Fibroblast of skin of right biceps (primary cell): ENCODE measurements around the gene COMMD3.
"Not testable (repeated sequence)": the region's sequence is repeated elsewhere in the genome, so short reads cannot be mapped to it uniquely, and the experiment has no call there.

ENCODE experiments used
- DNase-seq: peaks from one replicate; pipeline ENCODE4 v3.0.0-alpha.2; 2013

COMMD3 gene

DNA sequence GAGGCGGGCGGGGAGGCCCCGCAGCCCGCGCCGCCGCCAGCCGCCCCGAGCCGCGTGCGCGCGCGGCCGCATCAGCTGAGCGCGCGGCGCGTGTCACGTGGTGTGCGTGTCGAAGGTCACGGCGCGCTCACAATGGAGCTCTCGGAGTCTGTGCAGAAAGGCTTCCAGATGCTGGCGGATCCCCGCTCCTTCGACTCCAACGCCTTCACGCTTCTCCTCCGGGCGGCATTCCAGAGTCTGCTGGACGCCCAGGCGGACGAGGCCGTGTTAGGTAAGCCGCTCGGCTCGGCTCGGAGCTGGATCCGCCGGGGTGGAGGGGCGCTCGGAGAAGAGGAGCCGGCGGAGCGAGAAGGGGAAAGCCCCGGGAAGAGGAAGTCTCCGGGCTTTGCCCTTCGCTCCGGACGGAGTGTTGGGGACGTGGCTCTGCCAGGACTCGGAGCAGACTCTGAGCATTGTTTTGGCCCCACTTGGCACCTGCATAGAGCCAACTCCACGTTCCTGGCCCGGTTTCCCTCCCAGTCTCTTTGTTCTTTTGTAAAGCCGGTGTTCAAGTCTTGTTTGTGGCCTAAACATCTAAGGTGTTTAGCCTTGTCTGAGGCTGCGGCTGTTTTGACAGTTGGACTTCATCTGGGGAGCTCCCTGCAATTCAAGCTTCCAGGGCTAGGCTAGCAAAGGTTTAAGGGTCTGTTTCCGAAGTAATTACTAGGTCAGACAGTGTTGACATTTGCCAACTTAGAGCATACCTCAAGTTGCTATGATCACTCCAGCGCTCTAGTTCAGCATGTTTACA lies at the start of gene COMMD3:
Gene COMMD3, plus strand, starts transcription at position 103 of the 790 bp plus-strand sequence. Its CDS starts 30 bp downstream, at position 133.
- DNase-seq: peak; percentile 89

- no peak for DNase-seq
These were observed 47.7 kb upstream of the COMMD3 start for GRCh38 chr10:22268503-22268902.

- no peak for DNase-seq
These were observed 44.4 kb upstream of the COMMD3 start for GRCh38 chr10:22271786-22272185.

GRCh38 chr10:22278441-22278782 lies 37.8 kb upstream of the COMMD3 start:
- no peak for DNase-seq

GRCh38 chr10:22280078-22280477 lies 36.1 kb upstream of the COMMD3 start:
- DNase-seq: no peak

- no peak for DNase-seq
These were observed 31.1 kb upstream of the COMMD3 start for GRCh38 chr10:22285130-22285529.

DNA sequence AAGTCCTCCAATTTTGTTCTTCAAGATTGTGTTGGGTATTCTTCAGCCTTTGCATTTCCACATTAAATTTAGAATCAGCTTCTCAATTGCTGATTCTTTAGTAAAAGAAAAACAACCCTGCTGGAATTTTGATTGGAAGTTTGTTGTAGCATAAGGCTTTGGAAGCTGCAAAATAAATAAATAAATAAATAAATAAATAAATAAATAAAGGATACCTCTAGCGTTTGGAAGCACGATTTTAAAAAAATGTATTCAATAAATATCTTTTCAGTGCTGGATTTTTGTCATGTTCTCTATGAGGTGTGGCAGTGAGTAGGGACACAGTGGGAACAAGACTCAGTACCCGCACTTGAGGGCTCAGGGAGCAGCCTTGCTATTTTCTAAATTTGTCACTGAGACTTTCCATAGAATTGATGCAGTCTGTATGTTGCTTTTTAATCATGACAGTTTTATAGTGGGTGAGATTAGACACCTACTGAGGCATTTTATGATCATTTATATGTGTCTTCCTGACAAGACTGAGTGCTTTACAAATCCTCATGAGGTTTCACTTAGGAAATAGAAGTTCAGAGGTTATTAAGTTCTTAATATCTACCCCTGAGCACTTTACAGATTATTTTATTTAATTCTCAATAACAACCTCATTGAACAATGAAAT lies 22.3 kb upstream of the COMMD3 start:
- no peak for DNase-seq

DNA sequence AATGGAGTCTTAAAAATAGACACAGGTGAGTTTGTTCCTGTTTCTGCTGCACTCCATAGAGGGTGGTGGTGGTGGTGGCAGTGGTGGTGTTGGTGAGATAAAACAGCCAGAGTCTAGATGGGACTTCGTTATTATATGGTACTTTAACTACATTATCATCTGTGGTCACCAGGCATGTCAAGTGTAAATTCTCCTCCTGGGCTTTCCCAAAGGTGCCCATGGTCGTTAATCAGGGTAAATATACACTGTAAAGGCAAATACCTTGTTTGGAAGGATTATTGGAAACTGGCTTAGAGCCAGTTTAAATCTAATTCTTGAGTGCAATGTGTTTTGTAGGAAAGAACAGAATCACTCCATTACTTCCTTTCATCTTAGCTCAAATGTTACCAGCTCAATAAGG lies 21.5 kb upstream of the COMMD3 start:
- DNase-seq: no peak

GRCh38 chr10:22301193-22301592 lies 15.0 kb upstream of the COMMD3 start:
- no peak for DNase-seq

- no peak for DNase-seq
These were observed 12.7 kb upstream of the COMMD3 start for GRCh38 chr10:22303461-22303860.

- peak; percentile 57 for DNase-seq
These were observed 10.5 kb upstream of the COMMD3 start for GRCh38 chr10:22305721-22306120.

- DNase-seq: peak; percentile 71
These were observed 7.8 kb upstream of the COMMD3 start for GRCh38 chr10:22308390-22308789.

- DNase-seq: no peak
These were observed 6.8 kb upstream of the COMMD3 start for GRCh38 chr10:22309180-22310000.

DNA sequence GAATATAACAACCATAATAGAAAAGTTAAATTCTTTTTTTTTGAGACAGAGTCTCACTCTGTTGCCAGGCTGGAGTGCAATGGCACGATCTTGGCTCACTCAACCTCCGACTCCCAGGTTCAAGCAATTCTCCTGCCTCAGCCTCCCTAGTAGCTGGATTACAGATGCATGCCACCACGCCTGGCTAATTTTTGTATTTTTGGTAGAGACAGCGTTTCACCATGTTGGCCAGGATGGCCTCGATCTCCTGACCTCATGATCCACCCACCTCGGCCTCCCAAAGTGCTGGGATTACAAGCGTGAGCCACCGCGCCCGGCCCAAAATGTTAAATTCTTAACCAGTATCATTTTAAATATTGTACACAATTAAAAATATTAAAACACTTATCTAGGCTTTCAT lies 6.2 kb upstream of the COMMD3 start:
- DNase-seq: not testable (repeated sequence)

DNA sequence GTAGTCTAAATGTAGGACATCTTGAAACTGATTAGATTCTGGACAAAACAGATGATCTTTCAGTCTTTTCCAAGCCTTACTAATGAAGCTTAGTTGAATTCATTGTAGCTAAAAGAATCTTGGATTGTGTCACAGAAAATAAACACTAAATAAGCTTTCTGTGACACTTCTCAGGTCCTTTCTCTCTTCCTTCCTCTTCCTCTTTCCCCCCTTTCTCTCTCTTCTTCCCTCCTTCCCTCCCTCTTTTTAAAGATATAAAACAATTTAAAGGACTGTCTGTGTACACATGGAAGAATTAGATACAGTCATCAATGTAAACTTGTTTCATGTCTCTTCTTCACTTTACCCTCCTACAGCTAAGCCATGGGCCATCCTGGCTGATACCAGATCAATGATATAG lies 5.3 kb upstream of the COMMD3 start:
- DNase-seq: no peak

DNA sequence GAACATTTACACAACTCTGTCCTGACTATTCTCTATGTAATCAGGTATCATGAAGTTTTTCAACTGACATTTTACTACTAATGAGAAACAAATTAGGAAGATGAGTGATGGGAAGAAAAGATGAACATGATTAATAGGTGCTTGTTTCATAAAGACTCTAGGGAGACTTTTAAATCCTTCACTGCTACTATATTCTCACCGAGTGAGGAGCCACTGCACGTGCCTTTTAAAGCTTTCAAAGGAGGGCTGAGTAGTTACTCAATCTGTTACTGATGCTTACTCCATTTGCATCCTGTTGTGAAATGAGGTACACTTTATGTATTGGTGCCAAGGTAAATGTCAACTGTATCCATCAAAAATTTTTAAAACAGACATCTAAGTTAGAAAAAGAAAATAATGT lies 1.3 kb upstream of the COMMD3 start:
- DNase-seq: no peak

- DNase-seq: no peak
These were observed 518 bp upstream of the COMMD3 start for GRCh38 chr10:22315455-22316285.

DNA sequence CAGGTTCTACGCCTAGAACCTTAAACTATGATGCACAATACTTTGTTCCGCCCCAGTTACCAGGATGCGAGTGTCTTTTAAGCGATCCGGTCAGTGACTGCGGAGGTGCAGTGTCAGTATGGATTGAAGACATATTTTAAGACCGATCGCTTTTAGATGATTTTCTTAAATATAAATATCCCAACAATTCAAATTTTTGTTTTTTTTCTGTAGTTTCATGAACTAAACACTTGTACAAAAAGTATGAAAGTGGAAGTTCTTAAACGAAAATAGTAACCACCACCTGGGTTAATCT lies 835 bp downstream of the COMMD3 start:
- DNase-seq: no peak

DNA sequence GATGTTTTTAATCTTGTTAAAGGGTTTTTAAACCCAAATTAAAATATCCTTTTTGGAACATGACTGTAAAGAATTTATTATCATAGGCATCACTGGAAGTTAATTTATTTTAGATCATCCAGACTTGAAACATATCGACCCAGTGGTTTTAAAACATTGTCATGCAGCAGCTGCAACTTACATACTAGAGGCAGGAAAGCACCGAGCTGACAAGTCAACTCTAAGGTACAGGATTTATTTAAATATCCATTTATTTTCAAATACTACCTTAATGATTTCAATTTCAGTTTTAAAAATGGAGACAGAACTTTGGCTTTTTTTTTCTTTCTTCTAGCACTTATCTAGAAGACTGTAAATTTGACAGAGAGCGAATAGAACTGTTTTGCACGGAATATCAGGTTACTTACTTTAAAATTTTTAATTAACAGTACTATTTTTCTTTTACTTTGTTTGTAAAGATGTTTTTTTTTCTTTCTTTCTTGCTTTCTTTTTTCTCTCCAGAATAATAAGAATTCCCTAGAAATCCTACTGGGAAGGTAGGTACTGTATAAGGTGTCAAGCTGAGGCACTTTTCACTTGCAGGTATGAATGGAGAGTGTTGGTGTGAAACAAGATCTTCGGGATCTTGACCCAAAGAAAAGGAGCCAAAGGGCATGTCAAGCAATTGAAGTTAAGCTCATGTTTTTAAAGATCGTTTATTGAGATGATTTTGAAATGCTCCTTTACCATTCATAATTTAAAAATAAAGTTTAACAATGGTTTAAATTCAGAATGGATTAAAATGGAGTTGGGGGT lies 1.8 kb downstream of the COMMD3 start:
- DNase-seq: no peak

- no peak for DNase-seq
These were observed 2.6 kb downstream of the COMMD3 start for GRCh38 chr10:22318772-22319171.

- DNase-seq: no peak
These were observed 3.4 kb downstream of the COMMD3 start for GRCh38 chr10:22319547-22319979.

DNA sequence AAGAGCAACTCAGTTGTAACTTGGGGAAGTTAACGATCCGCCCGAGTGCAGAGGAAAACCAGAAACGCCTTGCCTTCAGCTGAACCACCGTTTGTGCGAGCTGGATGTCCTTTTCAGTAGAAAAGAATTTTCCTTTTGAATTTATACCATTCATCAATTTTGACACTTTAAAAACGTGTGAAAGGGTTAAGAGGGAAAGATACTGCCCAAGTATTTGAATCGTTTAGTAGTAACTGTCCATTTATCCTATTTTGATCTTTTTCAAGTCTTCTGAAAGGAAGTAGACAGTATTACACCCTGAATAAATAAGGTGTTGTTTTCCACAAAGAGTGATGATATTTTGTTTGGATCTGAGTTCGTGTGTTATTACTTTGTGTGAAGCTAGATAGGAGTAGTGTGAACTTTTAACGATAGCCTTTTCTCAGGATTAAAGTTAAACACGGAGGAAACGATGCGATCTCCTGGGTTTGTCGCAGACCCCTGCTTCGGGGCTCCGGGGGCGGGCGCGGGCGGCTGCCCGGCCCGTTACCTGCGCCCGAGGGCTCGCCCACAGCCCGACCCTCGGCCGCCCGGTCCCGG lies 3.9 kb downstream of the COMMD3 start:
- no peak for DNase-seq
